ENCODE results near the gene ANO10.

DNA sequence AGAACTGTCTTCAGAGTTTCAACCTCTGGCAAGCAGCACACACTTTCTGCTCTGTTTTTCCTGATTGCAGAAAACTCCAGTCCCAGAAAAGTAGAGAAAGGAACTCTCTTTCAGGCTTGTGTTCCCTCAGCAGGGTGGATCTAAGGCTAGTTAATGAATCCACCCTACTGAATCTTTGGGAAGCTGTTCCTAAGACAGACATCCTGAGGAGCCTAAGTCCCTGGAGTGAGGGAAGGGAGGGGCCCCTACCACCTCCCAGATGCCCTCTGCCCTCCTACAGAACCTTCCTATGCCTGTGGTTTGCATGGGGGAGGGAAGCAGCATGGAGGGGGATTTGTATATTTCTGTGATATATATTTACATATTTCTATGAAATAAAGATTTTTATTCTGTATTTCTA lies 124.4 kb downstream of the ANO10 start:
- no peak for TF ChIP-seq POLR2A (IDR thresholded peaks at IDR 0.05)
- TF ChIP-seq CTCF (IDR thresholded peaks at IDR 0.05), result no peak
- TF ChIP-seq POLR2AphosphoS5 (IDR thresholded peaks at IDR 0.05), result no peak
